HG02973 (cell line): ENCODE measurements around the gene FGR.

Experiments used
- ATAC-seq: cut with Tn5 transposase; IDR thresholded peaks from one replicate; pipeline ENCODE4 v1.9.1; 2021; ENCODE audit warnings: moderate library complexity; ENCODE audit not compliant: unreplicated experiment

Gene FGR

GRCh38 chr1:27590917-27591508 is 44.0 kb downstream of the FGR start:
- ATAC-seq, result no peak

GRCh38 chr1:27589841-27590426 is 45.1 kb downstream of the FGR start:
- no peak for ATAC-seq

GRCh38 chr1:27589441-27589840 is 45.5 kb downstream of the FGR start:
- ATAC-seq, result no peak

GRCh38 chr1:27588256-27589232 is 46.4 kb downstream of the FGR start:
- no peak for ATAC-seq

- ATAC-seq, result no peak
Observed at GRCh38 chr1:27585684-27586083, 49.3 kb downstream of the FGR start.

- ATAC-seq, result no peak
Observed at GRCh38 chr1:27584453-27584852, 50.5 kb downstream of the FGR start.

- ATAC-seq, result no peak
Observed at GRCh38 chr1:27583479-27583878, 51.5 kb downstream of the FGR start.

- no peak for ATAC-seq
Observed at GRCh38 chr1:27581823-27582243, 53.2 kb downstream of the FGR start.

GRCh38 chr1:27577504-27578188 is 57.3 kb downstream of the FGR start:
- no peak for ATAC-seq

- no peak for ATAC-seq
Observed at GRCh38 chr1:27576806-27577227, 58.2 kb downstream of the FGR start.

GRCh38 chr1:27575840-27576331 is 59.1 kb downstream of the FGR start:
- ATAC-seq, result no peak

GRCh38 chr1:27574871-27575831 is 59.8 kb downstream of the FGR start:
- no peak for ATAC-seq

- no peak for ATAC-seq
Observed at GRCh38 chr1:27574001-27574781, 60.8 kb downstream of the FGR start.

- no peak for ATAC-seq
Observed at GRCh38 chr1:27572679-27573426, 62.1 kb downstream of the FGR start.

GRCh38 chr1:27572019-27572678 is 62.8 kb downstream of the FGR start:
- no peak for ATAC-seq

- no peak for ATAC-seq
Observed at GRCh38 chr1:27571439-27572018, 63.5 kb downstream of the FGR start.

GRCh38 chr1:27570784-27571183 is 64.2 kb downstream of the FGR start:
- no peak for ATAC-seq

- no peak for ATAC-seq
Observed at GRCh38 chr1:27570356-27570755, 64.6 kb downstream of the FGR start.
